ENCODE measurements around the gene EIF4G3.
"Not testable (repeated sequence)": the region's sequence is repeated elsewhere in the genome, so short reads cannot be mapped to it uniquely, and the experiment has no call there.

EIF4G3 gene

DNA sequence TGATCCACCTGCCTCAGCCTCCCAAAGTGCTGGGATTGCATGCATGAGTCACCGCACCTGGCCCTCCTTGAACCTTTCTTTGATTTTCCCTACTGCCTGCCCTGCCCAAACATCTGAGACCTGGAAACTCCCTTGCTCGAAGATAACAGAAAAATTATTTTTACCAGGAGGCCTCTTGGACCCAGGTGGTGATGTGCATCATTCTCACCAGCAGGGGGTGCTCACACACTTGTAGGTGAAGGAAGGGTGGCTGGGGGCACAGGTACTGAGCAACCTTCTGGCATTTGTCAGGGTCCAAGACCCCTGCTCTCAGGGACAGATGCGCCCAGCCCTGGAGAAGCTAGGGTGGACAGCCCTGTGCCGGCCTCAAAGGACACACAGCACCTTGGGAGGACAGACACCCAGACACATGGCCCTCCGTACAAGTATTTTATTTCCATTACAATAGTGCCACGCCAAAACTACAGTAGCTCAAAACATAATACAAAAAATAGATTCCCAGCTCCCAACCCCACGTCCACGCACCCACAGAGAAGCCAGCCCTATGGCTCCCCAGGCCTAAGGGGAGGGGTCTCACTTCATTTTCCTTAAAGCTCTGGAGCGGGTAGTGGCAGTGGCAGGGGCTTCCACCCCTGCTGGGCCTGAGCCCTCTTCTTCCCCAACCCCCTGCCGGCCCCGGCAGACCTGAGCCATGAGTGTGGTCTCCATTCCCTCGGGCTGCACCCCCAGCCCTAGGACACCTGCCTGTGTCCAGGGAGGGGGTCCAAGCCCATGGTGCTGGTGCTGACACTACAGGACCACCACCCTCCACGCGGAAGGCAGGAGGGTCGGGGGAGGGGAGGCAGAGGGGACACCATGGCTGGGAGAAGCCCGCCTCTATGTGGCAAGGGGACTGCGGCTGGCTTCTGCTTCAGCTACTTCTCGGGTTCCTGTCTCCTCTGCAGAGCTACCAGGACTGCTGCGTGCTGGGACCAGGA is 40.4 kb upstream of the EIF4G3 start:
- no peaks in the 10 kb centered on the region for H3K79me2 ChIP-seq (ENCODE audit: low read length)
- H3K4me1 ChIP-seq (ENCODE audit: low read length): no peaks in the 10 kb centered on the region
- H3K9ac ChIP-seq (ENCODE audit: low read length): no peak overlapping the region
- no peaks in the 10 kb centered on the region for H3K27me3 ChIP-seq (replicated peaks; ENCODE audit: insufficient read depth, low read length)
- peak; percentile 63 for DNase-seq
- no peaks in the 10 kb centered on the region for H3F3A ChIP-seq (ENCODE audit: insufficient read depth, low read length)
- H2AFZ ChIP-seq (ENCODE audit: low read length): no peak overlapping the region
- no peaks in the 10 kb centered on the region for H3K9me2 ChIP-seq (replicated peaks; ENCODE audit: insufficient read depth, low read length)
- H3K4me2 ChIP-seq (ENCODE audit: low read depth, low read length): no peak overlapping the region
- H3K36me3 ChIP-seq (replicated peaks; ENCODE audit: insufficient read depth, low read length): no peaks in the 10 kb centered on the region
- H3K27ac ChIP-seq (ENCODE audit: low read length): no peak overlapping the region
- H4K20me1 ChIP-seq (ENCODE audit: insufficient read depth, low read length): no peaks in the 10 kb centered on the region
- TF ChIP-seq EZH2phosphoT487 (IDR thresholded peaks at IDR 0.05; ENCODE audit: low read length): no peak
- TF ChIP-seq EZH2 (optimal IDR thresholded peaks at IDR 0.05; ENCODE audit: low read depth, low read length): no peak
- TF ChIP-seq, protein P1, sequence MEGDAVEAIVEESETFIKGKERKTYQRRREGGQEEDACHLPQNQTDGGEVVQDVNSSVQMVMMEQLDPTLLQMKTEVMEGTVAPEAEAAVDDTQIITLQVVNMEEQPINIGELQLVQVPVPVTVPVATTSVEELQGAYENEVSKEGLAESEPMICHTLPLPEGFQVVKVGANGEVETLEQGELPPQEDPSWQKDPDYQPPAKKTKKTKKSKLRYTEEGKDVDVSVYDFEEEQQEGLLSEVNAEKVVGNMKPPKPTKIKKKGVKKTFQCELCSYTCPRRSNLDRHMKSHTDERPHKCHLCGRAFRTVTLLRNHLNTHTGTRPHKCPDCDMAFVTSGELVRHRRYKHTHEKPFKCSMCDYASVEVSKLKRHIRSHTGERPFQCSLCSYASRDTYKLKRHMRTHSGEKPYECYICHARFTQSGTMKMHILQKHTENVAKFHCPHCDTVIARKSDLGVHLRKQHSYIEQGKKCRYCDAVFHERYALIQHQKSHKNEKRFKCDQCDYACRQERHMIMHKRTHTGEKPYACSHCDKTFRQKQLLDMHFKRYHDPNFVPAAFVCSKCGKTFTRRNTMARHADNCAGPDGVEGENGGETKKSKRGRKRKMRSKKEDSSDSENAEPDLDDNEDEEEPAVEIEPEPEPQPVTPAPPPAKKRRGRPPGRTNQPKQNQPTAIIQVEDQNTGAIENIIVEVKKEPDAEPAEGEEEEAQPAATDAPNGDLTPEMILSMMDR (IDR thresholded peaks at IDR 0.05; ENCODE audit: low read length): peak; percentile 79
- no peaks in the 10 kb centered on the region for H3K9me3 ChIP-seq (replicated peaks; ENCODE audit: insufficient read depth, low read length)
- H3K4me3 ChIP-seq (ENCODE audit: low read length): no peak overlapping the region

DNA sequence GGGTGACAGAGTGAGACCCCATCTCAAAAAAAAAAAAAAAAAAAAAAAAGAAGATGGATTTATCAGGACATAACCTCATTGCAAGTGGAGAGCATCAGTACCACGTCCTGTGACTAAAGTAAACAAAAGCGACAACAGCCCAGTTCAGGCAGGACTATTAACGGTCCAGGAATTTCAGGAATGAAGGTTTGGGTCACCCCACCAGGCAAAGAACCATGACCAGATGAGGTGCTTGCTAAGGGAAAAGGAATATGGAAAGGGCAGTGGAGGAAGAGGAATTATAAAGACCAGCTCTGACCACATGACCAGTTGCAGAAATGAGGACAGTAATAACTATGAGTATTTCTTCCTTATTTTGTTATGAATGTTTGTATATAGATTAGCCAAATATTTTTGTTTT is 35.4 kb upstream of the EIF4G3 start:
- no peaks in the 10 kb centered on the region for H3K4me1 ChIP-seq (ENCODE audit: low read length)
- no peak overlapping the region for H3K27ac ChIP-seq (ENCODE audit: low read length)
- no peaks in the 10 kb centered on the region for H3K27me3 ChIP-seq (replicated peaks; ENCODE audit: insufficient read depth, low read length)
- no peaks in the 10 kb centered on the region for H3K9me2 ChIP-seq (replicated peaks; ENCODE audit: insufficient read depth, low read length)
- H3K36me3 ChIP-seq (replicated peaks; ENCODE audit: insufficient read depth, low read length): no peaks in the 10 kb centered on the region
- no peak for TF ChIP-seq EZH2 (optimal IDR thresholded peaks at IDR 0.05; ENCODE audit: low read depth, low read length)
- TF ChIP-seq, protein P1 (IDR thresholded peaks at IDR 0.05; ENCODE audit: low read length): no peak
- TF ChIP-seq EZH2phosphoT487 (IDR thresholded peaks at IDR 0.05; ENCODE audit: low read length): no peak
- no peak for DNase-seq
- no peak overlapping the region for H3K9ac ChIP-seq (ENCODE audit: low read length)
- H2AFZ ChIP-seq (ENCODE audit: low read length): no peak overlapping the region
- H3K4me2 ChIP-seq (ENCODE audit: low read depth, low read length): no peak overlapping the region
- no peaks in the 10 kb centered on the region for H4K20me1 ChIP-seq (ENCODE audit: insufficient read depth, low read length)
- H3K4me3 ChIP-seq (ENCODE audit: low read length): no peak overlapping the region
- H3K9me3 ChIP-seq (replicated peaks; ENCODE audit: insufficient read depth, low read length): no peaks in the 10 kb centered on the region
- no peaks in the 10 kb centered on the region for H3F3A ChIP-seq (ENCODE audit: insufficient read depth, low read length)
- H3K79me2 ChIP-seq (ENCODE audit: low read length): no peaks in the 10 kb centered on the region

DNA sequence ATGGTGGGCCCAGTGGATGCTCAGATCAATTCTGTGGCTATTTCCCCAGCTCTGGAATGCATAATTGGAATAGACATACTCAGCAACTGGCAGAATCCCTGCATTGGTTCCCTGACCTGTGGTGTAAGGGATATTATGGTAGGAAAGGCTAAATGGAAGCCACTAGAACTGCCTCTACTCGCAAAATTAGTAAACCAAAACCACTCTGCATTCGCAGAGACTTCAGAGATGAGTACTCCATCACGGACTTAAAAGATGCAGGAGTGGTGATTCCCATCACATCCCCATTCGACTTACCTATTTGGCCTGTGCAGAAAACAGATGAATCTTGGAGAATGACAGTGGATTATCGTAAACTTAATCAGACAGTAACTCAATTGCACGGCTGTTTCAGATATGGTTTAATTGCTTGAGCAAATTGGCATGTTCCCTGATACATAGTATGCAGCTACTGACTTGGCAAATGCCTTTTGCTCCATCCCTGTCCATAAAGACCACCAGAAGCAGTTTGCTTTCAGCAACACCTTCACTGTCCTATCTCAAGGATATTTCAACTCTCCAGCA is 31.5 kb upstream of the EIF4G3 start:
- H3K4me2 ChIP-seq (ENCODE audit: low read depth, low read length); DNase-seq; H3K27ac ChIP-seq (ENCODE audit: low read length); H3K4me3 ChIP-seq (ENCODE audit: low read length); H4K20me1 ChIP-seq (ENCODE audit: insufficient read depth, low read length); H3K9me2 ChIP-seq (replicated peaks; ENCODE audit: insufficient read depth, low read length); H3K9ac ChIP-seq (ENCODE audit: low read length); H3K9me3 ChIP-seq (replicated peaks; ENCODE audit: insufficient read depth, low read length); H3K4me1 ChIP-seq (ENCODE audit: low read length); H3K79me2 ChIP-seq (ENCODE audit: low read length); H2AFZ ChIP-seq (ENCODE audit: low read length); H3K36me3 ChIP-seq (replicated peaks; ENCODE audit: insufficient read depth, low read length); H3F3A ChIP-seq (ENCODE audit: insufficient read depth, low read length); H3K27me3 ChIP-seq (replicated peaks; ENCODE audit: insufficient read depth, low read length): not testable (repeated sequence)

DNA sequence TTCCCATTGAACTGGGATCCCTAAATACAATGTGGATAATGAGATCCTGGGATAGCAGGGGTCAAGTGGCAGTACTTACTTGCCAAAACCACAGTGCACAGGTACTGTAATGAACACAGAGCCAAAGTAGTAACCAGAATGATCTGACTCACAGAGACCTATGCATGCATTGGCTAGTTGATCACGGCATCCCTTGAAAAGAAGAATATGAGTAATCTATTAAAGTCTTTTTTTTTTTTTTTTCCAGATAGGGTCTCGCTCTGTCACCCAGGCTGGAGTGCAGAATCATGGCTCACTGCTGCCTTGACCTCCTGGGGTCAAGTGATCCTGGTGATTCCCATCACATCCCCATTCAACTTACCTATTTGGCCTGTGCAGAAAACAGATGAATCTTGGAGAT is 29.4 kb upstream of the EIF4G3 start:
- Histone ChIP-seq H3K27ac (ENCODE audit: low read length) (no peak overlapping the region), H3K27me3 (replicated peaks; ENCODE audit: insufficient read depth, low read length) (no peaks in the 10 kb centered on the region), H3K9me2 (replicated peaks; ENCODE audit: insufficient read depth, low read length) (no peaks in the 10 kb centered on the region), H3K4me2 (ENCODE audit: low read depth, low read length) (no peak overlapping the region), H3K4me3 (ENCODE audit: low read length) (no peak overlapping the region), H3K4me1 (ENCODE audit: low read length) (no peaks in the 10 kb centered on the region), H3K9ac (ENCODE audit: low read length) (no peak overlapping the region), H3K9me3 (replicated peaks; ENCODE audit: insufficient read depth, low read length) (no peaks in the 10 kb centered on the region), H3F3A (ENCODE audit: insufficient read depth, low read length) (no peaks in the 10 kb centered on the region), H4K20me1 (ENCODE audit: insufficient read depth, low read length) (no peaks in the 10 kb centered on the region), H3K36me3 (replicated peaks; ENCODE audit: insufficient read depth, low read length) (no peaks in the 10 kb centered on the region), H3K79me2 (ENCODE audit: low read length) (no peaks in the 10 kb centered on the region), H2AFZ (ENCODE audit: low read length) (no peak overlapping the region)
- TF ChIP-seq EZH2phosphoT487 (IDR thresholded peaks at IDR 0.05; ENCODE audit: low read length) (no peak), EZH2 (optimal IDR thresholded peaks at IDR 0.05; ENCODE audit: low read depth, low read length) (no peak)
- TF ChIP-seq, protein P1 (IDR thresholded peaks at IDR 0.05; ENCODE audit: low read length): no peak
- DNase-seq: no peak
